Measurements from ENCODE around the gene TROAP. TPM values are rescaled to one million over a fixed set of nuclear protein-coding genes. Genes with fewer than 3 reads are reported as not detected.
A peak's percentile ranks its signal among the peaks of the same experiment; 100 is the strongest.

Gene TROAP
- total RNA-seq, 2 experiments from 2014 or later, result 141 to 150 TPM

- POLR2A ChIA-PET, result interaction anchor here (0.6 to 1.2 kb wide), 3 partner anchors 26 to 127 kb away, joined by 3 to 5 read pairs (median 5); partner anchors contain the start of gene TROAP
- intact Hi-C loops (cut with micrococcal nuclease; ENCODE audit: unreplicated experiment), result no loop called here
Observed at GRCh38 chr12:49297695-49298060, 25.4 kb upstream of the TROAP start.

DNA sequence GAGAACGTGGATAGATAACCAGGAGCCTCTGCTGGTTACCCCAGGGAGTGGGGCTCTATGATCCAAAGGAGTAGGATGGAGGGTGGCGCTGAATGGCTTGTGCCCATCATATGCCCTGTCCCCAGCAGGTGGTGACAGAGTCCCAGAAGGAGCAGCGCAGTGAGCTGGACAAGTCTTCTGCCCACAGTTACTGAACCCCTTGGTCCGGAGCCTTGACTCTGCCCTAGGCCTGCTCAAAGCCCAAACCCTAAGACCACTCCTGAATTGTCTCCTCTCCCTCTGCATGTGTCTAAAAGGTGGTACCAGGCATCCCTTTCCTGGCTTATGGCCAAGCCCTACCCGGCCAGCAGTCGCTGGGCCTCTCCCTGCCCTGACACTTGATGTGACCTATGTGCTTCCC, 24.9 kb upstream of the TROAP start:
- Histone ChIP-seq H3K9me3 (ENCODE audit: low read length) (no peaks in the 10 kb centered on the region), H3K36me3 (ENCODE audit: insufficient read depth, low read length) (no peaks in the 10 kb centered on the region), H3K27ac (ENCODE audit: low read depth, low read length, poor library complexity, severe bottlenecking) (no peak overlapping the region), H3K79me2 (ENCODE audit: insufficient read depth, low read depth, low read length) (no peaks in the 10 kb centered on the region), H3K4me1 (ENCODE audit: insufficient read depth, low read length, poor library complexity, severe bottlenecking) (peaks cover 8% of the 10 kb centered on the region), H4K20me1 (ENCODE audit: insufficient read depth, low read length) (no peaks in the 10 kb centered on the region), H2AFZ (ENCODE audit: low read length) (no peak overlapping the region), H3K9me2 (ENCODE audit: insufficient read depth, low read length) (no peaks in the 10 kb centered on the region), H3K4me2 (ENCODE audit: low read length) (no peak overlapping the region), H3K4me3 (ENCODE audit: low read depth, low read length, poor library complexity, severe bottlenecking) (no peak overlapping the region)
- no TSS peak for BruUV-seq (replicated peaks)
- POLR2A ChIA-PET, result no interaction called here
- CTCF ChIA-PET (ENCODE audit: unreplicated experiment), result no interaction called here
- intact Hi-C loops (cut with micrococcal nuclease; ENCODE audit: unreplicated experiment), result no loop called here
- TF ChIP-seq, protein P1, sequence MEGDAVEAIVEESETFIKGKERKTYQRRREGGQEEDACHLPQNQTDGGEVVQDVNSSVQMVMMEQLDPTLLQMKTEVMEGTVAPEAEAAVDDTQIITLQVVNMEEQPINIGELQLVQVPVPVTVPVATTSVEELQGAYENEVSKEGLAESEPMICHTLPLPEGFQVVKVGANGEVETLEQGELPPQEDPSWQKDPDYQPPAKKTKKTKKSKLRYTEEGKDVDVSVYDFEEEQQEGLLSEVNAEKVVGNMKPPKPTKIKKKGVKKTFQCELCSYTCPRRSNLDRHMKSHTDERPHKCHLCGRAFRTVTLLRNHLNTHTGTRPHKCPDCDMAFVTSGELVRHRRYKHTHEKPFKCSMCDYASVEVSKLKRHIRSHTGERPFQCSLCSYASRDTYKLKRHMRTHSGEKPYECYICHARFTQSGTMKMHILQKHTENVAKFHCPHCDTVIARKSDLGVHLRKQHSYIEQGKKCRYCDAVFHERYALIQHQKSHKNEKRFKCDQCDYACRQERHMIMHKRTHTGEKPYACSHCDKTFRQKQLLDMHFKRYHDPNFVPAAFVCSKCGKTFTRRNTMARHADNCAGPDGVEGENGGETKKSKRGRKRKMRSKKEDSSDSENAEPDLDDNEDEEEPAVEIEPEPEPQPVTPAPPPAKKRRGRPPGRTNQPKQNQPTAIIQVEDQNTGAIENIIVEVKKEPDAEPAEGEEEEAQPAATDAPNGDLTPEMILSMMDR (conservative IDR thresholded peaks at IDR 0.05; ENCODE audit: low read length), result peak; percentile 33; the same call in 1 of the 2 replicates
- TF ChIP-seq EZH2phosphoT487 (IDR thresholded peaks at IDR 0.05; ENCODE audit: borderline replicate concordance, low read depth, low read length), result no peak
- DNase-seq (ENCODE audit: low spot score), result no peak

More at GRCh38 chr12:49297695-49298060, 25.4 kb upstream of the TROAP start:
- Histone ChIP-seq H3K79me2 (ENCODE audit: insufficient read depth, low read depth, low read length) (no peaks in the 10 kb centered on the region), H4K20me1 (ENCODE audit: insufficient read depth, low read length) (no peaks in the 10 kb centered on the region), H3K9me3 (ENCODE audit: low read length) (no peaks in the 10 kb centered on the region), H2AFZ (ENCODE audit: low read length) (no peak overlapping the region), H3K27ac (ENCODE audit: low read depth, low read length, poor library complexity, severe bottlenecking) (no peak overlapping the region), H3K9me2 (ENCODE audit: insufficient read depth, low read length) (no peaks in the 10 kb centered on the region), H3K4me1 (ENCODE audit: insufficient read depth, low read length, poor library complexity, severe bottlenecking) (peaks cover 8% of the 10 kb centered on the region), H3K4me3 (ENCODE audit: low read depth, low read length, poor library complexity, severe bottlenecking) (no peak overlapping the region), H3K36me3 (ENCODE audit: insufficient read depth, low read length) (no peaks in the 10 kb centered on the region), H3K4me2 (ENCODE audit: low read length) (no peak overlapping the region)
- BruUV-seq (replicated peaks), result no TSS peak
- no peak for DNase-seq (ENCODE audit: low spot score)
- CTCF ChIA-PET (ENCODE audit: unreplicated experiment), result no interaction called here
- TF ChIP-seq, protein P1 (conservative IDR thresholded peaks at IDR 0.05; ENCODE audit: low read length), result no peak
- no peak for TF ChIP-seq EZH2phosphoT487 (IDR thresholded peaks at IDR 0.05; ENCODE audit: borderline replicate concordance, low read depth, low read length)

DNA sequence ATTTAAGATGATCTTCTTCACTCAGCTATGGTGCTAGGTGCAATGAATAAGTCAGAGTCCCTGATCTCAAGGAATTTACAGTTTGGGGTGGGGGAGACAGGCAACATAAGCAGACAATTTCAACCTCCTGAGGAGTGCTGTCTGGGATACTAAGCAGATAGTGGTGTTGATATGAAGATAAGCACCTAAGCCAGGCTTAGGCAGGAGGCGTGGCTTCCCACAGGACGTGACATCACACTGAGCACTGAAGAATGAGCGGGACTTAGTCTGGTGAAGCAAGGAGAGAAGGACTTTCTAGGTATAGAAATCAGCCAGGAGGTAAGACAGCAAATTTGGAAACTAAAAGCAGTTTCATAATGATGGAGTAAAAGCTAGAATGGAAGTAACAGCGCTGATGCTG, 21.3 kb upstream of the TROAP start:
- H3K4me2 ChIP-seq (ENCODE audit: low read length), result no peak overlapping the region
- H3K4me3 ChIP-seq (ENCODE audit: low read depth, low read length, poor library complexity, severe bottlenecking), result no peak overlapping the region
- peaks cover 5% of the 10 kb centered on the region for H3K4me1 ChIP-seq (ENCODE audit: insufficient read depth, low read length, poor library complexity, severe bottlenecking)
- no peaks in the 10 kb centered on the region for H3K9me2 ChIP-seq (ENCODE audit: insufficient read depth, low read length)
- intact Hi-C loops (cut with micrococcal nuclease; ENCODE audit: unreplicated experiment), result no loop called here
- no peaks in the 10 kb centered on the region for H3K9me3 ChIP-seq (ENCODE audit: low read length)
- no TSS peak for BruUV-seq (replicated peaks)
- no peak for DNase-seq (ENCODE audit: low spot score)
- no peak overlapping the region for H2AFZ ChIP-seq (ENCODE audit: low read length)
- no peaks in the 10 kb centered on the region for H3K36me3 ChIP-seq (ENCODE audit: insufficient read depth, low read length)
- no peaks in the 10 kb centered on the region for H4K20me1 ChIP-seq (ENCODE audit: insufficient read depth, low read length)
- TF ChIP-seq EZH2phosphoT487 (IDR thresholded peaks at IDR 0.05; ENCODE audit: borderline replicate concordance, low read depth, low read length), result no peak
- TF ChIP-seq, protein P1 (conservative IDR thresholded peaks at IDR 0.05; ENCODE audit: low read length), result no peak
- POLR2A ChIA-PET, result interaction anchor here (0.6 kb wide), 1 partner anchor 323 kb away, joined by 7 read pairs; no protein-coding TSS in a partner anchor
- no peak overlapping the region for H3K27ac ChIP-seq (ENCODE audit: low read depth, low read length, poor library complexity, severe bottlenecking)
- no peaks in the 10 kb centered on the region for H3K79me2 ChIP-seq (ENCODE audit: insufficient read depth, low read depth, low read length)
- CTCF ChIA-PET (ENCODE audit: unreplicated experiment), result no interaction called here

All from OCI-LY7 (cell line).